ENCODE results near the gene ELAC1.

GRCh38 chr18:50949185-50949584 is 18.7 kb upstream of the ELAC1 start:
- no peak for TF ChIP-seq CTCF (conservative IDR thresholded peaks at IDR 0.05)
- TF ChIP-seq ZFX (IDR thresholded peaks at IDR 0.05) = no peak

All from C4-2B (cell line).